Measurements from ENCODE around the gene MYO15B.

The MYO15B gene

GRCh38 chr17:75604034-75604695 is 16.6 kb downstream of the MYO15B start:
- no peak for DNase-seq

GRCh38 chr17:75605790-75606189 is 18.2 kb downstream of the MYO15B start:
- no peak for DNase-seq

GRCh38 chr17:75607086-75607485 is 19.5 kb downstream of the MYO15B start:
- no peak for DNase-seq

- no peak for DNase-seq
Measured at GRCh38 chr17:75610103-75610984, 22.7 kb downstream of the MYO15B start.

GRCh38 chr17:75611851-75612429 is 24.3 kb downstream of the MYO15B start:
- DNase-seq, result no peak

GRCh38 chr17:75612906-75613626 is 25.5 kb downstream of the MYO15B start:
- DNase-seq, result no peak

GRCh38 chr17:75614006-75614405 is 26.4 kb downstream of the MYO15B start:
- no peak for DNase-seq

GRCh38 chr17:75614556-75615270 is 27.1 kb downstream of the MYO15B start:
- no peak for DNase-seq

GRCh38 chr17:75615301-75615700 is 27.7 kb downstream of the MYO15B start:
- no peak for DNase-seq

- no peak for DNase-seq
Measured at GRCh38 chr17:75616521-75617122, 29.0 kb downstream of the MYO15B start.

GRCh38 chr17:75617218-75617617 is 29.6 kb downstream of the MYO15B start:
- DNase-seq, result no peak

- no peak for DNase-seq
Measured at GRCh38 chr17:75617675-75618074, 30.1 kb downstream of the MYO15B start.

GRCh38 chr17:75619506-75620431 is 32.2 kb downstream of the MYO15B start:
- no peak for DNase-seq

GRCh38 chr17:75621489-75621888 is 33.9 kb downstream of the MYO15B start:
- DNase-seq, result no peak

- DNase-seq, result no peak
Measured at GRCh38 chr17:75622076-75622475, 34.5 kb downstream of the MYO15B start.

GRCh38 chr17:75622771-75623273 is 35.2 kb downstream of the MYO15B start:
- no peak for DNase-seq

GRCh38 chr17:75623386-75623785 is 35.8 kb downstream of the MYO15B start:
- no peak for DNase-seq

- DNase-seq, result no peak
Measured at GRCh38 chr17:75624021-75624420, 36.4 kb downstream of the MYO15B start.

GRCh38 chr17:75624714-75625345 is 37.2 kb downstream of the MYO15B start:
- no peak for DNase-seq

All from T-helper 9 cell (primary cell).